Measurements from ENCODE around the gene LCP2. TPM values are rescaled to one million over a fixed set of nuclear protein-coding genes. Genes with fewer than 3 reads are reported as not detected.

LCP2 gene
- total and polyA plus RNA-seq, 2 of the 8 experiments (the other 6 are each of a cell fraction or from before 2014, with no cell fraction given) = 0.26 to 0.33 TPM

GRCh38 chr5:170268884-170269283 is 28.7 kb downstream of the LCP2 start:
- Histone ChIP-seq H3K9ac (replicated peaks in 1 of 4; ENCODE audit: extremely low read depth in 1 of 4, low read depth in 3 of 4, low read length in 3 of 4) (no peak overlapping the region), H3K27ac (ENCODE audit: low read depth, low read length) (no peak overlapping the region), H3K4me1 (replicated peaks in 1 of 4; ENCODE audit: control insufficient read depth in 3 of 4, insufficient read depth in 4 of 4, low read length in 3 of 4) (peaks cover 6 to 11% (median 9%) of the 10 kb centered on the region in 4 experiments; a peak in 4 of 7 replicates), H3K4ac (replicated peaks; ENCODE audit: insufficient read length, low read depth, low read length) (no peak overlapping the region), H3K14ac (ENCODE audit: insufficient read length) (no peak overlapping the region), H3K79me2 (ENCODE audit: control insufficient read depth in 1 of 2, insufficient read depth in 2 of 2, low read length in 2 of 2) (no peaks in the 10 kb centered on the region), H3K4me3 (ENCODE audit: extremely low read depth in 1 of 4, insufficient read depth in 2 of 4, low read depth in 3 of 4, low read length in 4 of 4) (no peak overlapping the region), H2BK5ac (ENCODE audit: low read depth, low read length) (no peak overlapping the region), H3K9me3 (ENCODE audit: insufficient read depth in 2 of 2, low read depth in 1 of 2, low read length in 1 of 2) (no peaks in the 10 kb centered on the region), H3K23me2 (ENCODE audit: low read depth, low read length) (no peaks in the 10 kb centered on the region), H3K27me3 (replicated peaks in 1 of 4; ENCODE audit: control insufficient read depth in 3 of 4, extremely low read depth in 1 of 4, insufficient read depth in 3 of 4, low read length in 3 of 4) (no peaks in the 10 kb centered on the region; a peak in 1 of 7 replicates), H3K79me1 (ENCODE audit: low read depth, low read length) (no peaks in the 10 kb centered on the region), H2BK15ac (ENCODE audit: low read length) (peak overlapping the region; percentile 6), H4K91ac (replicated peaks; ENCODE audit: insufficient read length, low read length) (peak overlapping the region; percentile 34), H2BK120ac (replicated peaks; ENCODE audit: low read depth, low read length) (no peak overlapping the region), H2BK20ac (ENCODE audit: low read length) (peak overlapping the region; percentile 24; the same call in 1 of the 2 replicates), H4K20me1 (replicated peaks in 1 of 2; ENCODE audit: control insufficient read depth in 1 of 2, insufficient read depth in 2 of 2, low read length in 2 of 2) (peaks cover 0 to 2% of the 10 kb centered on the region in 2 experiments), H2AFZ (ENCODE audit: low read length) (no peak overlapping the region), H2AK5ac (ENCODE audit: low read depth, low read length) (0 out of 2 replicates have a peak overlapping the region, but pooled peaks have one; percentile 20), H3K18ac (ENCODE audit: extremely low read depth, low read length) (peak overlapping the region; percentile 5; the same call in 1 of the 2 replicates), H4K8ac (ENCODE audit: extremely low read depth, insufficient read depth, low read length) (no peak overlapping the region), H3K56ac (replicated peaks; ENCODE audit: insufficient read length, low read depth, low read length) (no peak overlapping the region), H3K36me3 (ENCODE audit: control insufficient read depth in 2 of 4, insufficient read depth in 4 of 4, low read length in 3 of 4) (no peaks in the 10 kb centered on the region), H3K4me2 (ENCODE audit: insufficient read depth in 1 of 2, low read depth in 2 of 2, low read length in 2 of 2) (no peak overlapping the region), H2BK12ac (ENCODE audit: low read depth, low read length) (no peak overlapping the region), H4K5ac (ENCODE audit: insufficient read length, low read depth, low read length) (no peak overlapping the region), H3K23ac (ENCODE audit: insufficient read length) (no peak overlapping the region)
- no peak for FAIRE-seq
- 58% methylated on average over 3 of the region's 3 CpGs; no CpG with 5 or more reads in 1 of the 2 experiments for WGBS, 2 experiments (ENCODE audit: extremely low coverage in 1 of 2, insufficient coverage in 1 of 2, insufficient read length in 1 of 2, insufficient replicate concordance in 2 of 2, low coverage in 1 of 2, low lambda C conversion rate in 2 of 2, missing lambda C conversion rate in 1 of 2)
- DNase-seq (ENCODE audit: low read depth in 1 of 2, low spot score in 2 of 2) = no peak
- POLR2A ChIA-PET (ENCODE audit: partially characterized antibody) = interaction anchor here (0.8 to 0.9 kb wide), 2 partner anchors 22 to 39 kb away, joined by 3 read pairs; no protein-coding TSS in a partner anchor
- CTCF ChIA-PET (ENCODE audit: partially characterized antibody) = interaction anchor here (0.5 to 6.1 kb wide), 37 partner anchors 10 to 358 kb away, joined by 3 to 78 read pairs (median 4); no protein-coding TSS in a partner anchor
- no peak for TF ChIP-seq RAD21 (IDR thresholded peaks at IDR 0.05 in 1 of 2, conservative IDR thresholded peaks at IDR 0.05 in 1 of 2; ENCODE audit: low read depth in 2 of 2, low read length in 2 of 2)
- TF ChIP-seq RXRA (IDR thresholded peaks at IDR 0.05; ENCODE audit: insufficient read depth, low read depth, low read length) = no peak
- TF ChIP-seq KDM5A (IDR thresholded peaks at IDR 0.05; ENCODE audit: low read length) = no peak
- TF ChIP-seq EP300 (IDR thresholded peaks at IDR 0.05; ENCODE audit: borderline replicate concordance in 1 of 2, low read depth in 2 of 2, low read length in 2 of 2) = no peak
- TF ChIP-seq MAX (IDR thresholded peaks at IDR 0.05) = no peak
- no peak for TF ChIP-seq SP2 (IDR thresholded peaks at IDR 0.05; ENCODE audit: low read length)
- TF ChIP-seq CTCF (IDR thresholded peaks at IDR 0.05; ENCODE audit: control extremely low read depth in 1 of 3, insufficient read depth in 1 of 3, low read depth in 1 of 3, low read length in 3 of 3) = no peak
- no peak for TF ChIP-seq PHF8 (conservative IDR thresholded peaks at IDR 0.05; ENCODE audit: low read depth, low read length)
- TF ChIP-seq SP4 (IDR thresholded peaks at IDR 0.05; ENCODE audit: low read length) = no peak
- TF ChIP-seq NANOG (IDR thresholded peaks at IDR 0.05; ENCODE audit: insufficient read depth, low read depth, low read length, poor library complexity, severe bottlenecking) = no peak

Data from H1 (cell line).